GM13977 (cell line): ENCODE data around the gene RIIAD1.

Experiments used
- DNase-seq: peaks from one replicate; pipeline ENCODE4 v3.0.0; 2012; ENCODE audit warnings: low spot score
- CTCF ChIP-seq: IDR thresholded peaks from 2 replicates; pipeline ENCODE4 v1.5.1; 2012; ENCODE audit warnings: mild to moderate bottlenecking, control low read depth; ENCODE audit not compliant: insufficient read depth; ENCODE audit errors: extremely low read depth, missing control alignments
- in situ Hi-C: fragments of 300-500 bp; cut with MboI; formaldehyde crosslinking; loops from one replicate; pipeline ENCODE4 v1.12.0; 2022; ENCODE audit warnings: low sequenced_read_pairs, low pct_unique_long_range_greater_than_20kb, mixed read lengths, inconsistent platforms; ENCODE audit not compliant: unreplicated experiment

RIIAD1 gene

GRCh38 chr1:151708891-151709290 is 12.4 kb upstream of the RIIAD1 start:
- no peak for TF ChIP-seq CTCF
- DNase-seq = no peak
- in situ Hi-C loops = no loop called here

GRCh38 chr1:151710187-151710840 is 11.0 kb upstream of the RIIAD1 start:
- DNase-seq = no peak
- no peak for TF ChIP-seq CTCF
- in situ Hi-C loops = no loop called here

GRCh38 chr1:151711044-151711800 is 10.1 kb upstream of the RIIAD1 start:
- no peak for DNase-seq
- TF ChIP-seq CTCF = no peak
- in situ Hi-C loops = no loop called here

GRCh38 chr1:151711951-151712350 is 9.4 kb upstream of the RIIAD1 start:
- no peak for TF ChIP-seq CTCF
- in situ Hi-C loops = no loop called here
- DNase-seq = no peak

- in situ Hi-C loops = no loop called here
- no peak for DNase-seq
- TF ChIP-seq CTCF = no peak
These were observed 8.3 kb upstream of the RIIAD1 start for GRCh38 chr1:151713044-151713443.

GRCh38 chr1:151713874-151714273 is 7.4 kb upstream of the RIIAD1 start:
- in situ Hi-C loops = no loop called here
- no peak for DNase-seq
- no peak for TF ChIP-seq CTCF
